ENCODE measurements around the gene SGPL1.

SGPL1 gene

DNA sequence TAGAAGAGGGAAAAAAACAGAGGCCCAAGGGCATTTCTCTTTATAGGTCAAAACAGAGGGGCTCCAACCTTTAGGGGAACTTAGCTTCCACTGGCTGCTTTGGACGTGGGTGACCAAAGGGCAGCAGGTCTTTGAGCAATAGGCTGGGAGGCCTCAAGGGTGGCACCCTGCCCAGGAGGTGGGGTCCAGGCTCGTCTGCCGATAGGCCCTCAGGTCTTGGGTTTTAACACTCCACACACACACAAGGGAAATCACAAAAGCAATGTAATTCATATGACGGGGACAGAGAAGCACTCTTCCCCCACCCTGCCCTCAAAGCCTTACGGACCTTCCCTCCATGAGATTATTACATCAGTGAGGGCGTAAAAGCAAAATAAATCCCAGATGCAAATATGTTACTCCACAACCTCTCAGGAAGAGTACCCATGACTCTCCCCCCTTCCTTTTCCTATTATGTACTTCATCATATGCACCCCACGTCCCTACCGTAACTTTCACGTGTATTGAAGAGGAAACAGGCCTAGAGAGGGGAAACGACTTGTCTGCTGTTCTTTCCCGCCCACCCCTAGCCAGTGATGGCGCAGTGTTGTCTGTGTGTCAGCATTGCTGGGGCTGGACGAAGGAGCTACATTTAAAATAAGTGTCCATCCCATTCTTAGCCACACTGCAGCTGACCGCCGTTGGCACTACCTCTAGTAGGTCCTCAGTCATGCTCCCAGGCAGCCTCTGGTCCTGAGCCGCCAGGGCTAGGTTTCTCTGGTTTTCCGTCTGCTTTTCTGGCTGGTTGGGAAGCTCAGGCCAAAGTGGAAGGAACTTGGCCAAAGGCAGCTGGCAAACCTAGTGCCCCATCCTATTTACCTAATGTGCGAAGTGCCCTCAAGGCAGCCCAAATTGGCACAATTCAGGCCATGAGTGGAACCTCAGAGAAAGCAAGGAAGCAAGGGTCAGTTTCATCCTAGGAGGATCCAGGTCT is 70.5 kb downstream of the SGPL1 start:
- DNase-seq, result no peak

DNA sequence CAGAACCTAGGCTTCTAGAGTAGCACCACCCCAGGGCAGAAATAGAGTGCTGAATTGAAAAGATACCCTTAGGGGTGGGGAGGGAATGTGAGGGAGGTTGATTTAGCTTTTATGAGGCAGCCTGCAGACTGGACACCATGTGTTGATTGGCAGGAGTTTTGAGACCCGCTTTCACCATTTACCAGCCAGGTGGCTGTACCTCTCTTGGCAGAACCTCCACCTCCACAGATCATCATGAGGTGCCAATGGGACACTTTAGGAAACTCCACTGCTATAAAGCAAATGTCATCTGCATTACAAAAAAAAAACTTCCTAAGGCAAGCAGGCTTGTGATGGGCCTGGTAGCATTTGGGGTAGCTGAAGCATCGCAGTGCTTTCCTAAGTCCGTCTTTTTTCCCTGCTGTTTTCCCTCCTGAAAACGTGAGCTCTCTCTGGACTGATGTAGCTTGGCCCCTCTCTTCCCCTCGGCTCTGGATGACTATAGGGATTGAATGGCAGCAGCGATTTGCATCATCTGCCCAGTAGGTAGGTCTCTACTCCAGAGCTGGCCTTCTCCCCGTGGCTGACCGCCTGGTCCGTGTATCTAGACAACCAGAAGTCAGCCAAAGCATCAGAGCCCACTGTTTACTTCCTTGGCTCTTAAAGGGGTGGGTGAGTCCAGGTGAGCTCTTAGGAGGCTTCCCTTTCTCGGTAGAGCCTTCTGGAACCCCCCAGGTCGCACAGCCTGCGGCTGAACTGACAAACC is 71.3 kb downstream of the SGPL1 start:
- DNase-seq, result no peak

DNA sequence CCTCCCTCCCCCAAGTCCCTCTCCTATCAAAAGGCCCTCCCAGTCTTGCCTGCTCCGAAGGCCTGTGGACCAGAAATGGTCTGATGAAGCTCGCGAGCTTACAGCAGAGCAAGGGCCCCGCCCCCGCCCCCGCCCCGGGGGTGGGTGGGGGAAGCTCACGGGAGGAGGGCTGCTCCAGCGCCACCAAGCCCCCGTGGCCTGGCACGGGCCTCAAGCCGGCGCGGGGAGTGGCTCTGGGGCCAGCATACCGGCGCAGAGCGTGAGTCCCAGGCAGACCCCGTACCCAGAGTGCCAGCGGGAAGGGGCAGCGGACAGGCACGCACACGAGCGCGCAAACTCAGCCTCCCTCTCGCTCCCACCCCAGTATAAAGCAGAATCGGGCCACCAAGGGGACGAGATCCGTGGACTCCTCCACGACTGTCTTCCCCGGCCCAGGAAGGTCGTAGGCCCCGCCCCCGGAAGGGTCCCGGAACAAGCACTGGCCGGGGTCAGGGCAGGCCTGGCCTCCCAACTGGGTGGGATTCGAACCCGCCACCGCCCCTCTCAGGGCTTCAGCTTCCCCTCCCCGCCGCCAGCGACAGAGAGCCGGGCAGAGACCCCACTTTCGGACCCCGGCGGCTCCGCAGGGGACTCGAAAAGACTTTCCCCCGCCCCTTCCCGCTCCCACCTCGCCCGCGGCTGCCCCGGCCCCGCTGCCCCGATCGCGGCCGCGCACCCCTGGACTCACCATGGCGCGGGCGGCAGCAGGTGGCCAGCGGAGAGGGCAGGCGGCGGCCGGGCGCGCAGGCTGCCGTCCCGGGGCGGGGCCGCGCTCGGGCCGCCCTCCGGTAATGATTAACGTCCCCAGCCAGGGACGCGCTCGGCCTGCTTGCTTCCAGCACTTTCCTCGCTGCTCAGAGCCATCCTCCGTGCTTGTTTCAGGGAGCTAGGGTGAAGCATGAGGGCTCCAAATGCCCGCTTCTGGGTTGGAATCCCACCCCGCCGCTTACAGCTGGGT is 72.4 kb downstream of the SGPL1 start, which contains the start of gene PCBD1:
PCBD1 (minus strand) TSS at position 762 of the 997 bp plus-strand sequence; CDS start at position 730, 32 bp downstream.
- peak; percentile 22 to 68 for DNase-seq

DNA sequence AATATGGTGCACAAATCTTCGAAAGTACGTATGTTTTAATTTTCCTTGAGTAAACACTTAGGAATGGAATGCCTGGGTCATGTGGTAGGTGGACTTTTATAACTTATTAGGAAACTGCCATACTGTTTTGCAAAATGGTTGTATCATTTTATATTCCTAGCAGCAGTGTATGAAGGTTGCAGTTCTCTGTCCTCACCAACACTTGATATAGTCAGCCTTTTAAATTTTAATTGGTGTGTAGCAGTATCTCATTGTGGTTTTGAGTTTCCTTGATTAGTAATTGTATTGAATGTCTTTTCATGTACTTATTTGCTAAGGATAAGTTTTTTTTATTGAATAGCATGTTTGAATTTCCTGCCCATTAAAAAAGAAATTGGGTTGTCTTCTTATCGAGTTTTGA is 73.5 kb downstream of the SGPL1 start:
- no peak for DNase-seq

DNA sequence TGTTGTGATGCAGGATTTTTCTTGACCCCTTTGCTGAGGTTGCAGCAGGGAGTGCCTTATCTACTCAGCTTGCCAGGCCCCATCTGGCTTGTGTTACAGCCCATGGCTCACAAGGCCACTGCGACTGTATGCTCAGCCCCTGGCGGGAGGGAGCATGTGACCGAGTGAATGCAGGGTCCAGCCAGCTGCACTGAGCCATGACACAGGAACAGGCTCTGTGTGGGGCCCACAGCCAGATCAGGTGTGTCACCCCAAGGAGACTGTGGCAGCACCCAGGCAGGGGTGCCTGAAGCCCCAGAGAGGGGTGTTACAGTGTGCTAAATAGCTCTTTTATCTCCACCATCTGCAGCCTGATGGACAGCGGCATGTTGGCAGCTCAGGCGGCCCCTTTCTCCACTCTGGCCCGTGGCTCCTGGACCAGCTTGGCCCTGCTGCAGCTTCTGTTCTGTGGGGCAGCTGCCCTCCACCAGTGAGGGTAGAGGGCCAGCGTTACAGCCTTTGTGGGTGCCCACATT is 75.2 kb downstream of the SGPL1 start:
- DNase-seq, result peak in 1 of 2 donors; percentile 56

DNA sequence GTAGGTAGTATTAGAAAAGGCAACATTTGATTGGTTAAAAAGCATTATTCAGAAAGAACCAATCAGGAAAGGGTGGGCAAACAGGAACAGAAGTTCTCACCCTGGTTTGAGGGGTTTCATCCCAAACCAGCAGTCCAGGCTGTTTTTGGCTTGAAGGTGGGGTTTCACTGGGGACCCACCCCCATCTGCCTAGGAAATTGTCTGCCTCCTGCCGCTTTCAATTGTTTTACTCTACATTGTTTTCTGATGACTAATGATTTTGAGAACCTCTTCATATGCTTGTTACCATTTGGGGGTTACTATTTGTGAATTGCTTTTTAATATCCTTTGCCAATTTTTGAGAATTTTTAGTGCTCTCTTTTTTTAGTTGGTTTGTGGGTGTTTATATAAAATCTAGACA is 75.9 kb downstream of the SGPL1 start:
- no peak for DNase-seq

DNA sequence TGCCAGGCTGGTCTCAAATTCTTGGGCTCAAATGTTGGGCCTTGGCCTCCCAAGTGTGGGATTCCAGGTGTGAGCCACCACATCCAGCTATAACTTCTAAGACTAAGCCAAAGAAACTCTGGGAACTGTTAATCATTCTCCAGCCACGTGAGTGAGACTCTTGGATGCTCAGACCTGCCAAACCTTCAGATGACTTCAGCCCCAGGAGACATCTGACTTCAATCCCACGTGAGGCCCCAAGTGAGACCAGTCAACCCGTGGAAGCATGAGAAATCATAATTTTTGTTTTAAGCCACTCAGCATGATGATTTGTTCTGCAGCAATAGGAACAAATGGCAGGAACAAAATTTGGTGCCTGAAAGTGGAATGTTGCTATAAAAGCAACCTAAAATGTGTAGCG is 76.9 kb downstream of the SGPL1 start:
- no peak for DNase-seq

DNA sequence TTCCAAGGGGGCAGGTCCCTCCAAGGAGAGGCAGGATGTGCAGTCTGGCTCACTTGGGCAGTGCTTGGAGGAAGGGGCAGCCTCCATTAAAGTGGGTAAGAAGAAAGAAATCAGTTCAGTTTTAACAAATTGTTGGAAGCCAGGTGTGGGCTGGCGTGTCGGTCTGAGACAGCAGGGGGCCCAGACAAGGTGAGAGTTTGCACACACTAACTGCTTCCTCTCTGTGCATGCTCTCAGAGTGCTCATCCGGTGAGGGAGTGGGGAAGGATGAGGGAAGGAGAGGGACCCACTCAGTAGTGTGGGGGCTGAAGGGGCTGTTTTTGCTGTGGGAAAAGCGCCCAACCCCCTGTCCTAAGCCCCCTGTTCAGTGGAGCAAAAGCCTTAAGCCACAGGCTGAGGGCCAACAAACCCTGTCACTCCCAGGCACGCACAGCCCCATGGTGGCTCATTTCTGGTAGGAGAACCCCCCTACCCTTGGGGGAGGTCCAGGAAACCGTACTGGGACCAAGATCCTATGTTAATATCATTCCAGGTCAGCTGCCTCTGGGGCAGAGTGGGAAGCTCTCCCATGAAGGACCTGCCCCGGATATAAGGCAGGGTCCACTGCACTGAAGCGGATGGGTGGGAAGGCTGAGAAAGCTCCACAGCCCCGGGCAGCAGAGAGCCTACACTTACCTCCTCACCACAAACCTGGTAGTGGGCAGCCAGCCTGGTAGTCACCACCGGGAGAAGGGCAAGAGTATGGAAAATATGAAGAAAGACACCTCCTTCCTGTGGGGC is 77.7 kb downstream of the SGPL1 start:
- DNase-seq, result no peak

DNA sequence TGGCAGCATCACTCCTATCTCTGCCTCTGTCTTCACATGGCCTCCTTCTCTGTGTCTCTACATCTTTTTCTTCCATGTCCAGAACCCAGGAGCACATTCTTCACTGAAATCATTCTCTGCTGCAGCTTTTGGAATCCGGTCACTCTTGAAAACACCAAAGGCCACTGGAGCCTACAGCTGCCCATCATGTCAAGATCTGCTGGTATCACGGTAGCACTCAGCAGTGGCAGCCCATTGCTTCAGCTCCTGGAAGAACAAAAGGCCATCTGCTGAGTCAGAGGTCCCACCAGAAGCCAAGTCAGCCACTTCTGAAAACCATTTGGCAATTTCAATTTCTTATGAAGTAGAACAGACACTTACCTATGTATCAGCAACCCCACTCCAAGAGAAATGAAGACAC is 78.7 kb downstream of the SGPL1 start:
- no peak for DNase-seq

DNA sequence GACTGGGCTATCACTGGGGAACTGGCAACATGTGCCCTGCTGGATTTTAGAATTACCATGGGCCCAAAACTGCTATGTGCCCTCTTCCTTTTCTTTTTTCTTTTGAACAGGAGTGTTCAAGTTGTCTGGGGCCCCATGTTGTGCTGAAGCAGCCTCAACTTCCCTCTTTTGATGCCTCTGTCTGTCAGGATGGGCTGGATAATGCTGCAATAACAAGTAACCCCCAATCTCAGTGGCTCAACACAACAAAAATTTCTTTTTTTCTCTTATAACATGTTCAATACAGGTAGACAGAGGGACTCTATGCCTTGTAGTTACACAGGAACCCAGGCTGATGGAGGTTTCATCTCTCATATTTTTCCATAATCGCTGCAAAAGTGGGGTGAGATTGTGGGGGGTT is 80.8 kb downstream of the SGPL1 start:
- no peak for DNase-seq

DNA sequence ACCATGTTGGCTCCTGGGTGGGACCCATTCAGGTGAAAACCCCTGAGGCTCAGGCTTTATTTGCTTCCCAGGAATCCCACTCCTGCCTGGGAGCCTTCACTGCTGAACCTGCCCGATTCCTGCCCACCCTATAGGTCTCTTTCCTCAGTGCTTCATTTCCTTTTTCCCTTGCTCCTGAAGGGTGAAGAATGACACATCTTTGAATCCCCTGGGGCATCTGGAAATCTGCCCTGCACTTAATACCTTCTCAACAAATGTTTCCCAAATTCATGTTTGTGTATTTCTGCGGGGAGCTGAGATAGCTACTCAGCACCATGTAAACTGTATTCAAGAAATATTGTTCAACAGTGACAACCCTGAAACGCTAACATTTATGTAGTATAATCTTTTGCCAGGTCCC is 82.9 kb downstream of the SGPL1 start:
- DNase-seq, result no peak

DNA sequence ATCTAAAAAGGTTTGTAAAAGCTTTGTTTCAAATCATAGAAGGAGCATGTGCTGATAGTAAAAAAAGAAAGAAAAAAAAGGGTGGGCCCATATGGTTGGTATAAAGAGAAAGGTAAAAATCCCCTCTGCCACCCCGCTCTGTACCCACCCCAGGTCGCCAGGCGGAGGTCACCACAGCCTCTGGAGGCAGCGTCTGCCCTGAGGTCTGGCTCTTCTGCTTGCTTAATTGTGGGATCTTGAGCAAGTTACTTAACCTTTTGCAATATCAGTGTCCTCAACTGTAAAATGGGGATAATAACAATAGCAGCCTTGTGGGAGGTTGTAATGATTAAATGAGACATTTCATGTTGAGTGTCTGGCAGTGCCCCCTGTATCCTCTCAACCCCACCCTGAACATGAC is 83.3 kb downstream of the SGPL1 start:
- DNase-seq, result no peak

DNA sequence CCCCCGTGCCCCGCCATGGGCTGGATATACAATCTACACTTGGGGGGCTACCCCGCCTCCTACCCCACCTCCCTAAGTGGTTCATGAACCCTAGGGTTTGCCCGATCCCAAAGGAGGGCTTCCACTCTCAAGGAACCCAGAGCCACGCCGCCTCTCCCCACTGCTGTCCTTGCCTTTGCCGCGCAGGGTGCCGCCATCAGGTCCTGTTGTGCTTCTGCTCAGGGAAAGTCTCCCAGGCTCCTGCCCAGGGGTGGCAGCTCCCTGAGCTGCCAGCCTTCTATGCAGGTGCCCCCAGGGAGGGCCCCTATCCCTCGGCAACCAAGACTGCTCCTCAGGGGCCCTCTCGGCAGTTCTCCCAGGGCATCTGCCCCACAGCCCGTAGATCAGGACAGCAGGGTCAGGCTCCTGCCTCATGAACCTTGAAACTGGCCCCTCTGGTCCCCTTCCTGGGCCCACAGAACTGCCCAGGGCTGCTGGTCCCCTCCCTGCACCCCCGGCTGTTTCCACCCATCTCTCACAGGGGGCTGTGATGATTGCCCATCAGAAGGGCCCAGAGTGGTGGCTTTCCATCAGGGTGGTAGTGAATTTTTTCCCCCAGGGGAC is 85.6 kb downstream of the SGPL1 start:
- DNase-seq, result no peak

DNA sequence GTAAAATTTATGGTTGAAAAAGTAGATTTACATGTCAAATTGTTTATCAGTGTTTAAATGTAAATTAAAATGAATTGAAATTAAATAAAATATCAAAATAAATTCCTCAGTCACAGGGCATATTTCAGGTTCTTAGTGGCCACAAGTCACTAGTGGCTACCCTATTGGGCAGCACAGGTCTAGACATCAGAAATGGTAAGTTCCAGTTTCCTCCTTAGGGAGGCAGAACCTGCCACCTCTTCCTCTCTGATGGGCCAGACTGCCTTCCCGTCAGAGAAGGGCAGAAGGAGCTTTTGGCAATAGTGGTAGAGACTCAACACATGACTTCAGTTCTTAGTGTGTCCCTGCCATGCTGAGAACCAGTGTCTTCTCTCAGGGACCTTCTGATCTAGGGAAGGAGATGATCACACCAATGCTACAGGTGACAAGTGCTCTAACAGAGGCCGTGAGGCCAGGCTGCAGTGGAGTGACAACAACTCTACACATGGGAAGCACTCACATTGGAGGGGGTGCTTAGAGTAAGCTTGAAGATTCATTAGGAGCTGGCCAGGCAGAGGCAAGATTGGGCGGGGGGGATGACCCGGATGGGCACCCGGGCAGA is 87.0 kb downstream of the SGPL1 start:
- no peak for DNase-seq

DNA sequence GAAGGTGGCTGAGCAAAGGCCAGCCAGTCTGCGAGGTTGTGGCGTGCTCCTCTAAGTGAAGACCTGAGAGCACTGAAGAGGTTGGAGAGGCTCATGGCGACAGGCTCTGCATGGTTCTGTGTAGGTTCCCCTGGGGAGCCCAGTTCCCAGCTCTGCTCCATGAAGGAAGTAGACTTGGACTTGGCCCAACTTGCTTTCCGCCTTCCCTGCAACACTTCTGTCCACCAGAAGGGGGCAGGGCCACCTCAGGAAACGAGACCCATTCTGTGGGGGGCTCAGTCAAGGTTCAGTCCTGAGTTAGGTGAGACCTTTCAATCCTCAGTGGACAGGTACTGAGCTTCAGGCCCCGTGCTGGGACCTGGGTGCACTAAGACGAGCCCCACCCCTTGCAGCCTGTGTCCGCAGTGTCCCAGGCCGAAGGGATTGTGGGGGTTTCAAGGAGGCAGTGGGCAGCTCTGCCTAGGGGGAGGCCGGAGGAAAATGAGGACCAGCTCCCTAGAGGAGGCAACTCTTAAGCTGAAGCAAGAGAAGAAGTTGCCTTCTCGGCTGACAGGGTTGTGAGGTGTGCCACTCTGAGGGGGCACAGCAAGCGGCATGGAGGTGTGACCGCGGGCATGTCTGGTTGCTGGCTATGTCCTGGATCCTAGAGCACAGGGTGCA is 87.6 kb downstream of the SGPL1 start:
- DNase-seq, result peak in 1 of 2 donors; percentile 33

DNA sequence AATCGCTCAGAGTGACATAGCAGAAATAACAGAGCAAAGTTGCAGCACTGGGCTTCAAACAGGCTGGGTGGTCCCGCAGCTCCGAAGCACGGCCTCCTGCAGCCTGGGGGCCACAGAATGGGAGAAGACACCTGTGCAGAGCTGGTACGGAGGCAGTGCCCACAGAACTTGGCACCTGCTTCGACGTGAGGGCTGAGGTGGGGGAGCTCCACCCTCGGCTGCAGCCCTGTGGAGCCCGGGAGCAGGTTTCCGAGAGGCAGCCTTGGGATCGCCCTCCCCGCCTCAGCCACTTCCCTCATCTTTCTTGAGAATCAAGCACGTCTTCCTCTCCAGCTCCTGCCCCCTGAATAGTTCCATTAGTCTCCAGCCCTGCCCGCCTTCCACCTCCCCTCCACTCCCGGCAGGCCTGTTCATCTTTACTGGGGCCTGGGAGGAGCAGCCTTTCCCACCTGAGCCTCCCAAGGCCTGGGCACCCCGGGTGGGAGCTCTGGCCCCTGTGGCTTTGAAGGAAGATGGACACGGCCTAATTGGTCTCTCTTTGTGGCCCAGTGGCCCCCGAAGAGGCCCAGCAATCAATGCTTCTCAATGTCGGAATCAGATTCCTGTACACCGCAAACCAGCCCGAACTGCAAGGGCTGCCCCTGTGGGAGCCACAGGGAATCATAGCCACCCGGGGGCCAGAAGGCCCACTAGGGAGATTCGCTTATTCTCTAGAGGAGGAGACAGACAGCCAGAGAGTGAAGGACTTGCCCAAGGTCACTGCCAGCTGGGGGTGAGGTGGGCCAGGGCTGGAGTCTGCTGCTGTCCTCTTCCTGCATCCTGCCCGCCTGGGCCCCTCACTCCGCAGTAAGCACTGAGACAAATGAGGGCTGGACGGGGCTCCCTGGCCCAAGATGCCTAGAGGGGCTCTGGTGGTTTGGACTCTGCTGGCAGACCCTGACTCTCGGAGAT is 89.6 kb downstream of the SGPL1 start:
- no peak for DNase-seq

DNA sequence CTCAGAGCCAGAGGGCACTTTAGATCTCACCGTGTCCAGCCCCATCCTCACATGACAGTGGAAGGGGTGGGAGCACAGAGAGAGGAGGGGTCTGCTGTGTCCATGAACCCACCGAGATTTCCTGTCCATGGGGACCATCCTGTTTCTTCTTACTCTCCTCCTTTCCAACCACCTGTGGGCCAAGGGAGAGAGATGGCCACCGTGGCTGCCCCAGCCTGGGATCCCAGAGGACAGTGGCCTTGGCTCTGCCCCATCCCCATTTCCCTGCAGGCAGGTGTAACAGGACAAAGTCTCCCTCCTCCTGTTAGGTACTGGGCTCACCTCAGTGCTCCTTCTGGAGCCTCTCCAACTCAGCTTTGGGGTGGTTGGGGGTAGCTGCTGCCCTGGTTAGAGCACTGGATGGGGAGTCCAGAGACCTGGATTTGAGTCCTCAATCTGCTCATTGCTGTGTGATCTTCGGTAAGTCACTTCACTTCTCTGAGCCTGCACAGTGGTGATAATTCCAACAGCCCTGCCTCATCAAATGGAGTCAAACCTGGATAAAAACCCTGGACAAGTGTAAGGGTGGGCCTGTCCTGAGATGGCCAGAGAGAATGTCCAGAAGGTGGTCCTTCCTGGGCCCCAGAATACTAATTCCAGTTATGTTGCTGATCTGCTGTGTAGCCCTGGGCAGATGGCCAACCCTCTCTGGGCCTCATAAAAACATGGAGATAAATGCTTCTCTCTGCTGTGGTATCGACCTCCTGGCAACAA is 90.5 kb downstream of the SGPL1 start:
- DNase-seq, result no peak
